A549 (cell line): ENCODE data around the gene DNAH17. TPM values are rescaled to one million over a fixed set of nuclear protein-coding genes. Genes with fewer than 3 reads are reported as not detected.

Experiments used
- ATAC-seq, 2 experiments: fragments of 200-7000 bp in 1 of 2; fragments of >200 bp in 1 of 2; cut with Nextera tagmentation in 1 of 2; cut with Tn5 transposase in 1 of 2; 3 replicates each; pipeline versions ENCODE4 v1.8.0 to v1.9.1; 2018 to 2020; ENCODE audit warnings: mild to moderate bottlenecking in 1 of 2, moderate library complexity in 1 of 2
- CTCF ChIA-PET: fragments of 300-600 bp; sonication (Branson Sonifier 250); formaldehyde crosslinking; extraction: SDS; loops from one replicate; lab custom pipeline; 2021; ENCODE audit warnings: antibody characterized with exemption, inconsistent platforms; lab: Yijun Ruan, JAX
- POLR2A ChIA-PET: fragments of 350-600 bp; formaldehyde crosslinking; extraction: SDS; loops from one replicate; lab custom pipeline; 2021; ENCODE audit warnings: antibody characterized with exemption, inconsistent platforms; lab: Yijun Ruan, JAX
- DNase-seq, 2 experiments: peaks; one replicate each; pipeline versions ENCODE4 v3.0.0 to v3.0.0-alpha.2; 2011 to 2016; ENCODE audit warnings: low read depth in 1 of 2, low spot score in 1 of 2
- FAIRE-seq: peaks from 2 replicates; lab custom pipeline; 2011; peaks lifted over from hg19 to GRCh38; lab: Jason Lieb, UNC
- H3K27ac ChIP-seq, 2 experiments: fragments of >200 bp; sonication (Bioruptor Twin); formaldehyde crosslinking; 3 replicates each; pipeline ENCODE4 v1.5.1; 2016 to 2017
- H3K4me1 ChIP-seq: fragments of >200 bp; sonication (Bioruptor Twin); formaldehyde crosslinking; 3 replicates; pipeline ENCODE4 v1.6.1; 2016
- H3K4me2 ChIP-seq: fragments of >200 bp; sonication (Bioruptor Twin); formaldehyde crosslinking; 3 replicates; pipeline ENCODE4 v1.6.1; 2016
- H3K4me3 ChIP-seq: fragments of >200 bp; sonication (Bioruptor Twin); formaldehyde crosslinking; 3 replicates; pipeline ENCODE4 v1.5.1; 2016
- H3K9me3 ChIP-seq: fragments of >200 bp; sonication (Bioruptor Twin); formaldehyde crosslinking; 3 replicates; pipeline ENCODE4 v1.6.1; 2016
- ATOH8 ChIP-seq: fragments of 250-450 bp; sonication (Bioruptor Pico); IDR thresholded peaks from 2 replicates; pipeline ENCODE4 v1.5.0; 2020; ENCODE audit warnings: low read depth, mild to moderate bottlenecking, moderate library complexity
- CEBPB ChIP-seq, 2 experiments: fragments of >200 bp in 1 of 2; sonication (Bioruptor Twin) in 1 of 2; formaldehyde crosslinking in 1 of 2; IDR thresholded peaks; 2 replicates each; pipeline ENCODE4 v1.6.1; 2012 to 2016
- CHD4 ChIP-seq: fragments of 200-600 bp; sonication (generic); IDR thresholded peaks from 2 replicates; pipeline ENCODE4 v1.6.1; 2016; ENCODE audit warnings: antibody characterized with exemption, mild to moderate bottlenecking, borderline replicate concordance
- EHF ChIP-seq: fragments of 250-450 bp; sonication (Bioruptor Pico); IDR thresholded peaks from 2 replicates; pipeline ENCODE4 v1.5.0; 2020; ENCODE audit warnings: mild to moderate bottlenecking
- EHMT2 ChIP-seq: fragments of 200-600 bp; sonication (generic); IDR thresholded peaks from 2 replicates; pipeline ENCODE4 v1.6.1; 2016; ENCODE audit warnings: antibody characterized with exemption, low read depth, mild to moderate bottlenecking, moderate library complexity
- ESRRA ChIP-seq: fragments of 150-350 bp; IDR thresholded peaks from 2 replicates; pipeline ENCODE4 v1.6.1; 2014; ENCODE audit warnings: mild to moderate bottlenecking, low read length, borderline replicate concordance
- HDAC2 ChIP-seq: fragments of 200-600 bp; sonication (generic); IDR thresholded peaks from 2 replicates; pipeline ENCODE4 v1.6.1; 2016
- HEYL ChIP-seq: fragments of 250-450 bp; sonication (Bioruptor Pico); IDR thresholded peaks from 2 replicates; pipeline ENCODE4 v1.8.0; 2021; ENCODE audit warnings: mild to moderate bottlenecking, moderate library complexity
- MAX ChIP-seq: IDR thresholded peaks from 2 replicates; pipeline ENCODE4 v1.6.1; 2012
- NPAS2 ChIP-seq: fragments of 250-450 bp; sonication (Bioruptor Pico); IDR thresholded peaks from 2 replicates; pipeline ENCODE4 v1.8.0; 2022; ENCODE audit warnings: mild to moderate bottlenecking, moderate library complexity, borderline replicate concordance
- PBX3 ChIP-seq: IDR thresholded peaks from 2 replicates; pipeline ENCODE4 v1.6.1; 2012
- POLR2AphosphoS2 ChIP-seq: conservative IDR thresholded peaks from 2 replicates; pipeline ENCODE4 v1.6.1; 2012; ENCODE audit warnings: low read length, improper control_type of control experiment, inconsistent platforms
- RARB ChIP-seq: fragments of 250-450 bp; sonication (Bioruptor Pico); IDR thresholded peaks from 2 replicates; pipeline ENCODE4 v1.8.0; 2021; ENCODE audit warnings: mild to moderate bottlenecking, moderate library complexity
- RNF2 ChIP-seq: fragments of 200-600 bp; sonication (generic); IDR thresholded peaks from 2 replicates; pipeline ENCODE4 v1.6.1; 2016; ENCODE audit warnings: low read depth, mild to moderate bottlenecking, antibody characterized with exemption, moderate library complexity, borderline replicate concordance
- SMC3 ChIP-seq: fragments of >200 bp; sonication (Bioruptor Twin); formaldehyde crosslinking; IDR thresholded peaks from 3 replicates; pipeline ENCODE4 v1.6.1; 2018; ENCODE audit warnings: inconsistent platforms
- SREBF2 ChIP-seq: fragments of 450-650 bp; IDR thresholded peaks from 2 replicates; pipeline ENCODE4 v1.6.1; 2014; ENCODE audit warnings: mild to moderate bottlenecking, moderate library complexity
- ZC3H11A ChIP-seq: fragments of 450-650 bp; IDR thresholded peaks from 2 replicates; pipeline ENCODE4 v1.6.1; 2014; ENCODE audit warnings: antibody characterized with exemption, mild to moderate bottlenecking
- ZNF302 ChIP-seq: fragments of 250-450 bp; sonication (Bioruptor Pico); IDR thresholded peaks from 2 replicates; pipeline ENCODE4 v1.9.0; 2021; ENCODE audit warnings: inconsistent platforms, mild to moderate bottlenecking, moderate library complexity
- WGBS: methylation state at CpG from one replicate; pipeline ENCODE4 v1.1.6; 2017; ENCODE audit errors: missing lambda C conversion rate; 5-methylcytosine and 5-hydroxymethylcytosine counted together
- polyA plus RNA-seq, 4 experiments: library from polyadenylated mRNA; depleted of rRNA in 3 of 4; stranded (reverse); fragments of >200 nt; fragmentation: RNase III in 1 of 4; extraction: RNeasy Plus Mini Kit Qiagen cat#74134 plus additional on column Dnase treatment in 1 of 4; gene quantifications; 2 replicates in 3 of 4; 3 replicates in 1 of 4; pipeline ENCODE4 v1.2.3, GENCODE V29; 2011 to 2017
- TF ChIP-seq, protein P1 (sequence below): fragments of >200 bp; sonication (Bioruptor Twin); formaldehyde crosslinking; IDR thresholded peaks from 2 replicates; pipeline ENCODE4 v1.6.1; 2016
- TF ChIP-seq, protein P2 (sequence below): fragments of 450-650 bp; IDR thresholded peaks from 2 replicates; pipeline ENCODE4 v1.6.1; 2014; ENCODE audit warnings: antibody characterized with exemption
- TF ChIP-seq, protein P3 (sequence below): fragments of 250-450 bp; sonication (Bioruptor Pico); IDR thresholded peaks from 2 replicates; pipeline ENCODE4 v1.5.0; 2021; ENCODE audit warnings: mild to moderate bottlenecking, moderate library complexity, borderline replicate concordance
- TF ChIP-seq, protein P4 (sequence below): fragments of >200 bp; sonication (Bioruptor Twin); formaldehyde crosslinking; IDR thresholded peaks from 3 replicates; pipeline ENCODE4 v1.6.1; 2016

DNAH17 gene
- polyA plus RNA-seq, 2 of the 4 experiments (the other 2 are of a cell fraction) = 0.21 to 0.26 TPM

- TF ChIP-seq POLR2AphosphoS2 = no peak
- no peak; a peak in 1 of 6 replicates for ATAC-seq
- POLR2A ChIA-PET = no interaction called here
- DNase-seq = no peak
- H3K4me2 ChIP-seq = no peak overlapping the region
- WGBS = 88% methylated on average over 7 of the region's 7 CpGs
- CTCF ChIA-PET = interaction anchor here (0.7 to 3.8 kb wide), 5 partner anchors 9 to 491 kb away, joined by 3 to 15 read pairs (median 3); no protein-coding TSS in a partner anchor
- peaks cover 30% of the 10 kb centered on the region for H3K4me1 ChIP-seq
- no peak for FAIRE-seq
- peak overlapping the region in 1 of 2 experiments; percentile 34; a peak in 1 of 6 replicates for H3K27ac ChIP-seq
- H3K9me3 ChIP-seq = no peaks in the 10 kb centered on the region
- no peak overlapping the region for H3K4me3 ChIP-seq
These were observed 169.7 kb downstream of the DNAH17 start for GRCh38 chr17:78407387-78408000.

GRCh38 chr17:78406920-78407319, 170.3 kb downstream of the DNAH17 start:
- POLR2A ChIA-PET = no interaction called here
- no peak overlapping the region for H3K4me2 ChIP-seq
- WGBS = 92% methylated on average over 8 of the region's 8 CpGs
- DNase-seq = no peak
- TF ChIP-seq, protein P1, sequence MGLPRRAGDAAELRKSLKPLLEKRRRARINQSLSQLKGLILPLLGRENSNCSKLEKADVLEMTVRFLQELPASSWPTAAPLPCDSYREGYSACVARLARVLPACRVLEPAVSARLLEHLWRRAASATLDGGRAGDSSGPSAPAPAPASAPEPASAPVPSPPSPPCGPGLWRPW = no peak
- TF ChIP-seq PBX3 (no peak), CHD4 (no peak), RARB (CRISPR knock-in tag) (no peak)
- TF ChIP-seq, protein P2, sequence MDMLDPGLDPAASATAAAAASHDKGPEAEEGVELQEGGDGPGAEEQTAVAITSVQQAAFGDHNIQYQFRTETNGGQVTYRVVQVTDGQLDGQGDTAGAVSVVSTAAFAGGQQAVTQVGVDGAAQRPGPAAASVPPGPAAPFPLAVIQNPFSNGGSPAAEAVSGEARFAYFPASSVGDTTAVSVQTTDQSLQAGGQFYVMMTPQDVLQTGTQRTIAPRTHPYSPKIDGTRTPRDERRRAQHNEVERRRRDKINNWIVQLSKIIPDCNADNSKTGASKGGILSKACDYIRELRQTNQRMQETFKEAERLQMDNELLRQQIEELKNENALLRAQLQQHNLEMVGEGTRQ = no peak
- TF ChIP-seq, protein P3, sequence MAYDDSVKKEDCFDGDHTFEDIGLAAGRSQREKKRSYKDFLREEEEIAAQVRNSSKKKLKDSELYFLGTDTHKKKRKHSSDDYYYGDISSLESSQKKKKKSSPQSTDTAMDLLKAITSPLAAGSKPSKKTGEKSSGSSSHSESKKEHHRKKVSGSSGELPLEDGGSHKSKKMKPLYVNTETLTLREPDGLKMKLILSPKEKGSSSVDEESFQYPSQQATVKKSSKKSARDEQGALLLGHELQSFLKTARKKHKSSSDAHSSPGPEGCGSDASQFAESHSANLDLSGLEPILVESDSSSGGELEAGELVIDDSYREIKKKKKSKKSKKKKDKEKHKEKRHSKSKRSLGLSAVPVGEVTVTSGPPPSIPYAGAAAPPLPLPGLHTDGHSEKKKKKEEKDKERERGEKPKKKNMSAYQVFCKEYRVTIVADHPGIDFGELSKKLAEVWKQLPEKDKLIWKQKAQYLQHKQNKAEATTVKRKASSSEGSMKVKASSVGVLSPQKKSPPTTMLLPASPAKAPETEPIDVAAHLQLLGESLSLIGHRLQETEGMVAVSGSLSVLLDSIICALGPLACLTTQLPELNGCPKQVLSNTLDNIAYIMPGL (CRISPR knock-in tag) = no peak
- TF ChIP-seq, all 56 proteins: peak for 0
- ATAC-seq (no peak), FAIRE-seq (no peak)
- Histone ChIP-seq H3K4me1 (peaks cover 30% of the 10 kb centered on the region), H3K9me3 (no peaks in the 10 kb centered on the region), H3K27ac (no peak overlapping the region), H3K4me3 (no peak overlapping the region)
- CTCF ChIA-PET = interaction anchor here (0.8 to 3.8 kb wide), 4 partner anchors 8 to 156 kb away, joined by 3 to 15 read pairs (median 3); no protein-coding TSS in a partner anchor

DNA sequence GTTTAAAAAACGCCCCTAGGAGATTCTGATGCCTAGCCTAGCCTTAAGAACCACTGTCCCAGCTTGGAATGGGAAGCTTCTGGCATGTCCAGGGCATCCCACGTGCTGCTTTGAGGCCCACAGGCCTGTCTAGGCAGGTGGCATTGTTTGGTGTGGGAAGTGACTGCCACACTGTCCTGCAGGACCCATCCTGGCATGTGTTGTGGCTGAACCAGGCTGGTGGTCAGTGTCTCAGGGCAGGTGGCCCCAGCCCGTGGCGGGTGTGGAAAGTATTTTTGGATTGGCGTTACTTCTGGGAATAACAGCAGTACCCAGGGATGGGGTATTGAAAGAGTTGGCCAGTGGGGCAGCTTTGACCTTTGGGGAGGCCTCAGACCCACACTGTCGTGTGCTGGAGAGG, 170.8 kb downstream of the DNAH17 start:
- DNase-seq (no peak), FAIRE-seq (no peak), ATAC-seq (no peak)
- ChIA-PET CTCF (interaction anchor here (1.1 to 3.8 kb wide), 5 partner anchors 11 to 155 kb away, joined by 3 to 15 read pairs (median 3); no protein-coding TSS in a partner anchor), POLR2A (no interaction called here)
- 96% methylated on average over 6 of the region's 6 CpGs for WGBS
- peaks cover 30% of the 10 kb centered on the region for H3K4me1 ChIP-seq
- H3K27ac ChIP-seq = no peak overlapping the region
- TF ChIP-seq ESRRA (no peak), SMC3 (no peak), CEBPB (IDR thresholded peaks at IDR 0.05) (no peak), EHF (CRISPR knock-in tag) (no peak), HEYL (CRISPR knock-in tag) (no peak), HDAC2 (no peak), SREBF2 (no peak), ZC3H11A (no peak), MAX (no peak), RNF2 (no peak), EHMT2 (no peak), NPAS2 (CRISPR knock-in tag) (no peak), POLR2AphosphoS2 (no peak), ZNF302 (CRISPR knock-in tag) (no peak), ATOH8 (CRISPR knock-in tag) (no peak)
- TF ChIP-seq, protein P2 = no peak
- TF ChIP-seq, protein P4, sequence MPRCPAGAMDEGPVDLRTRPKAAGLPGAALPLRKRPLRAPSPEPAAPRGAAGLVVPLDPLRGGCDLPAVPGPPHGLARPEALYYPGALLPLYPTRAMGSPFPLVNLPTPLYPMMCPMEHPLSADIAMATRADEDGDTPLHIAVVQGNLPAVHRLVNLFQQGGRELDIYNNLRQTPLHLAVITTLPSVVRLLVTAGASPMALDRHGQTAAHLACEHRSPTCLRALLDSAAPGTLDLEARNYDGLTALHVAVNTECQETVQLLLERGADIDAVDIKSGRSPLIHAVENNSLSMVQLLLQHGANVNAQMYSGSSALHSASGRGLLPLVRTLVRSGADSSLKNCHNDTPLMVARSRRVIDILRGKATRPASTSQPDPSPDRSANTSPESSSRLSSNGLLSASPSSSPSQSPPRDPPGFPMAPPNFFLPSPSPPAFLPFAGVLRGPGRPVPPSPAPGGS = no peak
- TF ChIP-seq, protein P1 = no peak
- no peak overlapping the region for H3K4me2 ChIP-seq
- no peak overlapping the region for H3K4me3 ChIP-seq
- H3K9me3 ChIP-seq = no peaks in the 10 kb centered on the region
